Measurements from ENCODE around the gene LAMTOR3. TPM values are rescaled to one million over a fixed set of nuclear protein-coding genes. Genes with fewer than 3 reads are reported as not detected.

Gene LAMTOR3
- total RNA-seq (2022; extraction: Qiagen RNA extraction; ENCODE audit: low read depth): 21.9 to 29.7 TPM (median 28.8 TPM) in 5 replicates

GRCh38 chr4:99894161-99894997 is at the start of gene LAMTOR3:
Gene LAMTOR3 (minus strand): TSS chr4:99894427. CDS start chr4:99893963, 464 bp downstream.

Other genes starting within 250 kb of the LAMTOR3 start
- not detected in 5 replicates for gene C4orf54, start 236.6 kb downstream of the LAMTOR3 start, total RNA-seq (2022; extraction: Qiagen RNA extraction; ENCODE audit: low read depth)
- gene DAPP1, start 77.6 kb downstream of the LAMTOR3 start, total RNA-seq (2022; extraction: Qiagen RNA extraction; ENCODE audit: low read depth): not detected in 5 replicates
- 13.0 to 20.6 TPM (median 18.0 TPM) in 5 replicates for gene DNAJB14, start 52.2 kb upstream of the LAMTOR3 start, total RNA-seq (2022; extraction: Qiagen RNA extraction; ENCODE audit: low read depth)
- gene H2AZ1, start 55.8 kb upstream of the LAMTOR3 start, total RNA-seq (2022; extraction: Qiagen RNA extraction; ENCODE audit: low read depth): 628 to 678 TPM (median 642 TPM) in 5 replicates

Data from A549 treated with GW870086 at 1 μM for 4 hours (cell line).